CD4-positive, alpha-beta T cell (primary cell): ENCODE results near the gene BDH1. TPM values are rescaled to one million over a fixed set of nuclear protein-coding genes. Genes with fewer than 3 reads are reported as not detected.

Experiments used
- ATAC-seq: fragments of 200-7000 bp; cut with Tn5 transposase; one replicate; pipeline ENCODE4 v1.10.0; 2022; ENCODE audit warnings: mild to moderate bottlenecking; ENCODE audit not compliant: poor library complexity
- CTCF ChIA-PET: fragments of 350-600 bp; sonication (Branson Sonifier 250); formaldehyde crosslinking; loops from one replicate; lab custom pipeline; 2021; ENCODE audit warnings: antibody characterized with exemption, inconsistent platforms; lab: Charles Lee
- POLR2A ChIA-PET: fragments of 350-600 bp; sonication (Branson Sonifier 250); formaldehyde crosslinking; loops from one replicate; lab custom pipeline; 2021; ENCODE audit warnings: antibody characterized with exemption, inconsistent platforms; lab: Charles Lee
- DNase-seq, 14 experiments: peaks; one replicate each; pipeline ENCODE4 v3.0.0-alpha.2; 2013 to 2020; ENCODE audit warnings: mixed read lengths in 2 of 14
- H3K27ac ChIP-seq, 2 donors: one replicate each; pipeline versions ENCODE4 v1.5.1 to v1.7.0; 2013; ENCODE audit warnings: low read length in 2 of 2, low read depth in 1 of 2, mild to moderate bottlenecking in 1 of 2
- H3K27me3 ChIP-seq, 2 experiments: 1 replicate in 1 of 2; 2 replicates in 1 of 2; pipeline versions ENCODE4 v1.6.1 to v1.7.0; 2013; ENCODE audit warnings: low read length in 2 of 2, control low read depth in 1 of 2, mild to moderate bottlenecking in 1 of 2, moderate library complexity in 1 of 2; ENCODE audit not compliant: insufficient read depth in 2 of 2, control insufficient read depth in 1 of 2
- H3K36me3 ChIP-seq: one replicate; pipeline ENCODE4 v1.6.1; 2013; ENCODE audit warnings: low read length, control low read depth; ENCODE audit not compliant: insufficient read depth
- H3K4me1 ChIP-seq: one replicate; pipeline ENCODE4 v1.6.1; 2013; ENCODE audit warnings: low read length, control low read depth; ENCODE audit not compliant: insufficient read depth
- H3K4me3 ChIP-seq: one replicate; pipeline ENCODE4 v1.5.1; 2013; ENCODE audit warnings: mild to moderate bottlenecking, low read length, moderate library complexity
- H3K9me3 ChIP-seq, 2 experiments: 1 replicate in 1 of 2; 2 replicates in 1 of 2; pipeline versions ENCODE4 v1.6.1 to v1.7.0; 2013; ENCODE audit warnings: low read length in 2 of 2, mild to moderate bottlenecking in 2 of 2, control low read depth in 1 of 2, moderate library complexity in 1 of 2; ENCODE audit not compliant: control insufficient read depth in 1 of 2, insufficient read depth in 1 of 2
- H3K27ac Mint-ChIP-seq: one replicate; pipeline ENCODE4 v1.8.0; 2020; ENCODE audit warnings: mixed read lengths
- H3K27me3 Mint-ChIP-seq: one replicate; pipeline ENCODE4 v1.8.0; 2021; ENCODE audit warnings: mixed read lengths
- H3K36me3 Mint-ChIP-seq: one replicate; pipeline ENCODE4 v1.8.0; 2021; ENCODE audit warnings: low read depth, mixed read lengths
- H3K4me1 Mint-ChIP-seq: one replicate; pipeline ENCODE4 v1.8.0; 2021; ENCODE audit warnings: low read depth, mixed read lengths
- H3K4me3 Mint-ChIP-seq: one replicate; pipeline ENCODE4 v1.8.0; 2020; ENCODE audit warnings: mild to moderate bottlenecking, mixed read lengths
- H3K9me3 Mint-ChIP-seq: one replicate; pipeline ENCODE4 v1.8.0; 2020; ENCODE audit warnings: mixed read lengths
- CTCF ChIP-seq: fragments of 200-600 bp; IDR thresholded peaks from one replicate; pipeline ENCODE4 v1.8.0; 2022; ENCODE audit warnings: antibody characterized with exemption, mild to moderate bottlenecking
- intact Hi-C, 2 experiments: fragments of 100-400 bp; cut with DNase I in 1 of 2; cut with micrococcal nuclease in 1 of 2; formaldehyde crosslinking; loops; one replicate each; pipeline versions ENCODE4 v1.15.1 to v1.9.0; 2023 to 2025; cut with DNase I, micrococcal nuclease
- total RNA-seq, 174 experiments: library from RNA in 2 of 174; stranded (reverse) in 2 of 174; gene quantifications; one replicate each; pipeline ENCODE4 v1.2.3 and lab custom pipeline; 2021 to 2026

BDH1 gene
- total RNA-seq, 2 experiments from 2014 or later, result 17.7 to 22.2 TPM

GRCh38 chr3:197471221-197472010 is 84.4 kb downstream of the BDH1 start:
- Histone ChIP-seq H3K27ac (no peak overlapping the region), H3K27me3 (peaks cover 9 to 11% of the 10 kb centered on the region in 2 experiments), H3K9me3 (no peaks in the 10 kb centered on the region), H3K4me3 (no peak overlapping the region), H3K4me1 (no peaks in the 10 kb centered on the region), H3K36me3 (no peaks in the 10 kb centered on the region)
- Mint-ChIP-seq H3K4me3 (no peak overlapping the region), H3K4me1 (no peaks in the 10 kb centered on the region), H3K36me3 (no peaks in the 10 kb centered on the region), H3K27me3 (peaks cover 37% of the 10 kb centered on the region), H3K9me3 (no peaks in the 10 kb centered on the region), H3K27ac (no peak overlapping the region)
- ChIA-PET POLR2A (no interaction called here), CTCF (no interaction called here)
- ATAC-seq (no peak), DNase-seq (no peak)
- intact Hi-C loops, result no loop called here
- TF ChIP-seq CTCF, result no peak

- TF ChIP-seq CTCF, result no peak
- Mint-ChIP-seq H3K9me3 (no peaks in the 10 kb centered on the region), H3K4me3 (no peak overlapping the region), H3K27me3 (peaks cover 47% of the 10 kb centered on the region), H3K4me1 (no peaks in the 10 kb centered on the region), H3K36me3 (no peaks in the 10 kb centered on the region), H3K27ac (no peak overlapping the region)
- ATAC-seq (no peak), DNase-seq (no peak)
- Histone ChIP-seq H3K27ac (no peak overlapping the region), H3K27me3 (peaks cover 9 to 16% of the 10 kb centered on the region in 2 experiments), H3K36me3 (no peaks in the 10 kb centered on the region), H3K4me3 (no peak overlapping the region), H3K4me1 (no peaks in the 10 kb centered on the region), H3K9me3 (no peaks in the 10 kb centered on the region)
- intact Hi-C loops, result no loop called here
- POLR2A ChIA-PET, result no interaction called here
- CTCF ChIA-PET, result no interaction called here
Observed at GRCh38 chr3:197468866-197469382, 86.8 kb downstream of the BDH1 start.

- H3K4me1 Mint-ChIP-seq, result no peaks in the 10 kb centered on the region
- no peak overlapping the region for H3K4me3 Mint-ChIP-seq
- POLR2A ChIA-PET, result no interaction called here
- Histone ChIP-seq H3K4me1 (no peaks in the 10 kb centered on the region), H3K4me3 (no peak overlapping the region), H3K36me3 (no peaks in the 10 kb centered on the region), H3K9me3 (no peaks in the 10 kb centered on the region), H3K27ac (no peak overlapping the region), H3K27me3 (peaks cover 9 to 16% of the 10 kb centered on the region in 2 experiments)
- H3K27ac Mint-ChIP-seq, result no peak overlapping the region
- H3K36me3 Mint-ChIP-seq, result no peaks in the 10 kb centered on the region
- intact Hi-C loops, result no loop called here
- CTCF ChIA-PET, result no interaction called here
- peaks cover 43% of the 10 kb centered on the region for H3K27me3 Mint-ChIP-seq
- no peak for DNase-seq
- TF ChIP-seq CTCF, result no peak
- ATAC-seq, result no peak
- no peaks in the 10 kb centered on the region for H3K9me3 Mint-ChIP-seq
Observed at GRCh38 chr3:197468167-197468566, 87.6 kb downstream of the BDH1 start.
